ENCODE measurements around the gene CARD18. TPM values are rescaled to one million over a fixed set of nuclear protein-coding genes. Genes with fewer than 3 reads are reported as not detected.
"Not testable (repeated sequence)": the region's sequence is repeated elsewhere in the genome, so short reads cannot be mapped to it uniquely, and the experiment has no call there.

The CARD18 gene
- total RNA-seq, 1 donor from 2014 or later = 0.63 TPM

GRCh38 chr11:105111145-105111944 lies 28.2 kb downstream of the CARD18 start:
- no peaks in the 10 kb centered on the region for H3K27me3 ChIP-seq (ENCODE audit: low read depth)
- H3K27ac ChIP-seq (replicated peaks) = no peak overlapping the region
- H3K36me3 ChIP-seq = no peaks in the 10 kb centered on the region
- no peaks in the 10 kb centered on the region for H3K9me3 ChIP-seq (replicated peaks)
- H3K4me3 ChIP-seq = no peak overlapping the region
- intact Hi-C loops (cut with micrococcal nuclease) = no loop called here
- no peak for TF ChIP-seq CTCF (IDR thresholded peaks at IDR 0.05; ENCODE audit: borderline replicate concordance)
- DNase-seq = no peak
- H3K4me1 ChIP-seq = peaks cover 6% of the 10 kb centered on the region

GRCh38 chr11:105110688-105111030 lies 28.9 kb downstream of the CARD18 start:
- DNase-seq = no peak
- peak overlapping the region; percentile 44 for H3K27ac ChIP-seq (replicated peaks)
- intact Hi-C loops (cut with micrococcal nuclease) = no loop called here
- peaks cover 6% of the 10 kb centered on the region for H3K4me1 ChIP-seq
- peak overlapping the region; percentile 23 for H3K4me3 ChIP-seq
- no peaks in the 10 kb centered on the region for H3K27me3 ChIP-seq (ENCODE audit: low read depth)
- no peaks in the 10 kb centered on the region for H3K9me3 ChIP-seq (replicated peaks)
- no peak for TF ChIP-seq CTCF (IDR thresholded peaks at IDR 0.05; ENCODE audit: borderline replicate concordance)
- H3K36me3 ChIP-seq = no peaks in the 10 kb centered on the region

GRCh38 chr11:105109855-105110687 lies 29.5 kb downstream of the CARD18 start:
- peak overlapping the region; percentile 23 for H3K4me3 ChIP-seq
- H3K9me3 ChIP-seq (replicated peaks) = no peaks in the 10 kb centered on the region
- no peaks in the 10 kb centered on the region for H3K27me3 ChIP-seq (ENCODE audit: low read depth)
- no peaks in the 10 kb centered on the region for H3K36me3 ChIP-seq
- TF ChIP-seq CTCF (IDR thresholded peaks at IDR 0.05; ENCODE audit: borderline replicate concordance) = no peak
- H3K27ac ChIP-seq (replicated peaks) = peak overlapping the region; percentile 44
- H3K4me1 ChIP-seq = peaks cover 6% of the 10 kb centered on the region
- no peak for DNase-seq
- intact Hi-C loops (cut with micrococcal nuclease) = no loop called here

- Histone ChIP-seq H3K9me3 (replicated peaks) (no peaks in the 10 kb centered on the region), H3K27me3 (ENCODE audit: low read depth) (no peaks in the 10 kb centered on the region), H3K4me3 (no peak overlapping the region), H3K4me1 (peaks cover 6% of the 10 kb centered on the region), H3K36me3 (no peaks in the 10 kb centered on the region), H3K27ac (replicated peaks) (no peak overlapping the region)
- no peak for DNase-seq
- intact Hi-C loops (cut with micrococcal nuclease) = no loop called here
- TF ChIP-seq CTCF (IDR thresholded peaks at IDR 0.05; ENCODE audit: borderline replicate concordance) = no peak
Observed at GRCh38 chr11:105109321-105109720, 30.2 kb downstream of the CARD18 start.

- H3K36me3 ChIP-seq = no peaks in the 10 kb centered on the region
- peaks cover 6% of the 10 kb centered on the region for H3K4me1 ChIP-seq
- no peaks in the 10 kb centered on the region for H3K9me3 ChIP-seq (replicated peaks)
- intact Hi-C loops (cut with micrococcal nuclease) = no loop called here
- H3K4me3 ChIP-seq = no peak overlapping the region
- H3K27me3 ChIP-seq (ENCODE audit: low read depth) = no peaks in the 10 kb centered on the region
- no peak for TF ChIP-seq CTCF (IDR thresholded peaks at IDR 0.05; ENCODE audit: borderline replicate concordance)
- H3K27ac ChIP-seq (replicated peaks) = no peak overlapping the region
- DNase-seq = no peak
Observed at GRCh38 chr11:105108247-105108646, 31.3 kb downstream of the CARD18 start.

- H3K27ac ChIP-seq (replicated peaks); DNase-seq; H3K9me3 ChIP-seq (replicated peaks); H3K27me3 ChIP-seq (ENCODE audit: low read depth); H3K4me1 ChIP-seq; H3K36me3 ChIP-seq; intact Hi-C loops (cut with micrococcal nuclease); H3K4me3 ChIP-seq: not testable (repeated sequence)
Observed at GRCh38 chr11:105107226-105107825, 32.2 kb downstream of the CARD18 start.

Data from left ventricle myocardium inferior (tissue), 1 donor.